GM12891 (cell line): ENCODE data around the gene CYB561A3.

Source experiments
- PAX5 ChIP-seq: IDR thresholded peaks from 2 replicates; pipeline ENCODE4 v1.6.1; 2011; ENCODE audit warnings: low read length, moderate library complexity, mild to moderate bottlenecking; ENCODE audit not compliant: insufficient read depth, severe bottlenecking
- POLR2A ChIP-seq: IDR thresholded peaks from 2 replicates; pipeline ENCODE4 v1.6.1; 2011; ENCODE audit warnings: low read depth, low read length, control low read depth
- POLR2AphosphoS5 ChIP-seq: IDR thresholded peaks from 2 replicates; pipeline ENCODE4 v1.6.1; 2011; ENCODE audit warnings: low read depth, low read length, control low read depth
- POU2F2 ChIP-seq: IDR thresholded peaks from 2 replicates; pipeline ENCODE4 v1.6.1; 2011; ENCODE audit warnings: low read depth, mild to moderate bottlenecking, control low read depth, low read length, moderate library complexity
- SPI1 ChIP-seq: IDR thresholded peaks from 2 replicates; pipeline ENCODE4 v1.6.1; 2011; ENCODE audit warnings: low read depth, low read length, control low read depth
- TAF1 ChIP-seq: IDR thresholded peaks from 2 replicates; pipeline ENCODE4 v1.6.1; 2011; ENCODE audit warnings: low read depth, low read length, control low read depth

GRCh38 chr11:61403658-61404057, 42.0 kb upstream of the CYB561A3 start:
- TF ChIP-seq TAF1: no peak
- no peak for TF ChIP-seq POLR2A
- no peak for TF ChIP-seq POLR2AphosphoS5
- no peak for TF ChIP-seq PAX5
- no peak for TF ChIP-seq SPI1
- no peak for TF ChIP-seq POU2F2
